ENCODE measurements around the gene PER1.

- TF ChIP-seq MAX (IDR thresholded peaks at IDR 0.05; ENCODE audit: low read depth, low read length): no peak
- TF ChIP-seq CTCF (IDR thresholded peaks at IDR 0.05; ENCODE audit: low read depth, low read length): no peak
Measured at GRCh38 chr17:8122422-8122923, 29.7 kb downstream of the PER1 start.

Data from NB4 (cell line).